SK-N-SH (cell line): ENCODE data around the gene RAB34. TPM values are rescaled to one million over a fixed set of nuclear protein-coding genes. Genes with fewer than 3 reads are reported as not detected.

Source experiments
- CTCF ChIA-PET: fragments of 300-600, 350-600 bp; formaldehyde crosslinking; extraction: SDS; loops from one replicate; lab custom pipeline; 2021; lab: Yijun Ruan, JAX
- POLR2A ChIA-PET: fragments of 350-600 bp; sonication (Branson Sonifier 250); formaldehyde crosslinking; extraction: SDS; loops from one replicate; lab custom pipeline; 2020; ENCODE audit warnings: antibody characterized with exemption, inconsistent platforms; lab: Yijun Ruan, JAX
- DNase-seq: peaks from one replicate; pipeline ENCODE4 v3.0.0; 2012
- H2AFZ ChIP-seq: fragments of 200-600 bp; sonication (generic); 2 replicates; pipeline ENCODE4 v1.8.1; 2016; ENCODE audit warnings: antibody characterized with exemption, mild to moderate bottlenecking, low read depth
- H3F3A ChIP-seq: fragments of 200-600 bp; sonication (generic); replicated peaks from 2 replicates; pipeline ENCODE3; 2016; ENCODE audit warnings: antibody characterized with exemption, mild to moderate bottlenecking; ENCODE audit not compliant: insufficient read depth
- H3K27ac ChIP-seq, 2 experiments: fragments of 200-500 bp in 1 of 2; fragments of 200-600 bp in 1 of 2; sonication (Bioruptor generic) in 1 of 2; sonication (generic), shearing (Covaris generic) in 1 of 2; 2 replicates each; pipeline versions ENCODE4 v1.5.1 to v1.6.1; 2014 to 2016; ENCODE audit warnings: low read depth in 2 of 2, inconsistent platforms in 1 of 2, low read length in 1 of 2, mild to moderate bottlenecking in 1 of 2, mixed read lengths in 1 of 2
- H3K27me3 ChIP-seq: fragments of 200-600 bp; sonication (generic), shearing (Covaris generic); 2 replicates; pipeline ENCODE4 v1.6.1; 2016; ENCODE audit warnings: mixed run types; ENCODE audit not compliant: insufficient read depth
- H3K36me3 ChIP-seq, 2 experiments: fragments of 200-500 bp in 1 of 2; fragments of 200-600 bp in 1 of 2; sonication (Bioruptor generic) in 1 of 2; sonication (generic) in 1 of 2; replicated peaks in 1 of 2; 2 replicates each; pipeline versions ENCODE3 to v1.5.1; 2014 to 2016; ENCODE audit warnings: low read length in 1 of 2, mild to moderate bottlenecking in 1 of 2; ENCODE audit not compliant: insufficient read depth in 2 of 2, control insufficient read depth in 1 of 2
- H3K4me1 ChIP-seq, 2 experiments: fragments of 200-500 bp in 1 of 2; fragments of 200-600 bp in 1 of 2; sonication (Bioruptor generic) in 1 of 2; sonication (generic), shearing (Covaris generic) in 1 of 2; 2 replicates each; pipeline versions ENCODE4 v1.5.1 to v1.6.1; 2014 to 2016; ENCODE audit warnings: low read depth in 1 of 2, low read length in 1 of 2, mixed run types in 1 of 2; ENCODE audit not compliant: insufficient read depth in 2 of 2, control insufficient read depth in 1 of 2
- H3K4me2 ChIP-seq: fragments of 200-600 bp; sonication (generic), shearing (Covaris generic); 2 replicates; pipeline ENCODE4 v1.6.1; 2017; ENCODE audit warnings: mixed run types
- H3K4me3 ChIP-seq, 2 experiments: fragments of 200-500 bp in 1 of 2; fragments of 200-600 bp in 1 of 2; sonication (Bioruptor generic) in 1 of 2; sonication (generic), shearing (Covaris generic) in 1 of 2; 2 replicates each; pipeline versions ENCODE4 v1.5.1 to v1.8.1; 2014 to 2016; ENCODE audit warnings: low read depth in 2 of 2, inconsistent platforms in 1 of 2, low read length in 1 of 2, mild to moderate bottlenecking in 1 of 2, mixed read lengths in 1 of 2, moderate library complexity in 1 of 2
- H3K79me2 ChIP-seq: fragments of 200-600 bp; sonication (generic); 2 replicates; pipeline ENCODE4 v1.8.1; 2017; ENCODE audit warnings: mild to moderate bottlenecking; ENCODE audit not compliant: insufficient read depth
- H3K9ac ChIP-seq: fragments of 200-600 bp; sonication (generic); 2 replicates; pipeline ENCODE4 v1.6.1; 2017; ENCODE audit warnings: mixed run types
- H3K9me2 ChIP-seq: fragments of 200-600 bp; sonication (generic); 2 replicates; pipeline ENCODE4 v1.6.1; 2017; ENCODE audit warnings: mixed run types
- H3K9me3 ChIP-seq: fragments of 200-600 bp; sonication (generic); 2 replicates; pipeline ENCODE4 v1.6.1; 2017; ENCODE audit warnings: mixed run types, mild to moderate bottlenecking, moderate library complexity
- H4K20me1 ChIP-seq: fragments of 200-600 bp; sonication (generic); 2 replicates; pipeline ENCODE4 v1.6.1; 2017; ENCODE audit warnings: mild to moderate bottlenecking, mixed run types; ENCODE audit not compliant: insufficient read depth
- ELF1 ChIP-seq: IDR thresholded peaks from 2 replicates; pipeline ENCODE4 v1.4.0; 2012
- EZH2phosphoT487 ChIP-seq: fragments of 200-600 bp; sonication (generic); IDR thresholded peaks from 2 replicates; pipeline ENCODE4 v1.6.1; 2017; ENCODE audit warnings: low read depth, mixed run types, mild to moderate bottlenecking, antibody characterized with exemption, moderate library complexity, borderline replicate concordance
- FOXJ3 ChIP-seq: sonication (generic); formaldehyde crosslinking; IDR thresholded peaks from 2 replicates; pipeline ENCODE4 v1.5.1; 2020; ENCODE audit warnings: mild to moderate bottlenecking, missing genetic modification reagents
- FOXM1 ChIP-seq: IDR thresholded peaks from 2 replicates; pipeline ENCODE4 v1.4.0; 2012; ENCODE audit warnings: low read depth, mild to moderate bottlenecking
- GATA2 ChIP-seq: sonication (generic); formaldehyde crosslinking; IDR thresholded peaks from 2 replicates; pipeline ENCODE4 v1.5.0; 2020; ENCODE audit warnings: mild to moderate bottlenecking, missing genetic modification reagents
- JUND ChIP-seq: IDR thresholded peaks from 2 replicates; pipeline ENCODE4 v1.4.0; 2012
- NFIC ChIP-seq: IDR thresholded peaks from 2 replicates; pipeline ENCODE4 v1.4.0; 2012; ENCODE audit warnings: borderline replicate concordance
- SIN3A ChIP-seq: IDR thresholded peaks from 2 replicates; pipeline ENCODE4 v1.6.1; 2012; ENCODE audit warnings: low read depth, mild to moderate bottlenecking, low read length, moderate library complexity, borderline replicate concordance
- SMC3 ChIP-seq: IDR thresholded peaks from 2 replicates; pipeline ENCODE4 v1.6.1; 2012; ENCODE audit warnings: low read depth, low read length, improper control_type of control experiment
- TAF1 ChIP-seq: IDR thresholded peaks from 2 replicates; pipeline ENCODE4 v1.6.1; 2012; ENCODE audit warnings: low read depth, mild to moderate bottlenecking, low read length, moderate library complexity, borderline replicate concordance
- TEAD4 ChIP-seq: IDR thresholded peaks from 2 replicates; pipeline ENCODE4 v1.4.0; 2012; ENCODE audit warnings: mild to moderate bottlenecking, borderline replicate concordance; ENCODE audit not compliant: insufficient read depth
- YY1 ChIP-seq: IDR thresholded peaks from 2 replicates; pipeline ENCODE4 v1.4.0; 2012; ENCODE audit warnings: low read depth, mild to moderate bottlenecking
- WGBS: methylation state at CpG from one replicate; pipeline ENCODE4 v1.1.6; 2017; ENCODE audit warnings: low lambda C conversion rate; 5-methylcytosine and 5-hydroxymethylcytosine counted together
- polyA plus RNA-seq, 3 experiments: library from polyadenylated mRNA; depleted of rRNA; stranded (reverse); fragments of >200 nt; gene quantifications; 2 replicates each; pipeline ENCODE4 v1.2.3, GENCODE V29; 2012
- TF ChIP-seq, protein P1 (sequence below): IDR thresholded peaks from 2 replicates; pipeline ENCODE4 v1.4.0; 2012; ENCODE audit warnings: low read depth, borderline replicate concordance
- TF ChIP-seq, protein P2 (sequence below): fragments of 150-350 bp; IDR thresholded peaks from 2 replicates; pipeline ENCODE4 v1.6.1; 2017; ENCODE audit warnings: antibody characterized with exemption, low read length, low read depth, borderline replicate concordance
- TF ChIP-seq, protein P3 (sequence below): IDR thresholded peaks from 2 replicates; pipeline ENCODE4 v1.4.0; 2012; ENCODE audit warnings: low read depth, borderline replicate concordance
- TF ChIP-seq, protein P4 (sequence below): IDR thresholded peaks from 2 replicates; pipeline ENCODE4 v1.4.0; 2012; ENCODE audit warnings: low read depth

RAB34 gene
- polyA plus RNA-seq, 1 of the 3 experiments (the other 2 are of a cell fraction): 0.18 TPM

DNA sequence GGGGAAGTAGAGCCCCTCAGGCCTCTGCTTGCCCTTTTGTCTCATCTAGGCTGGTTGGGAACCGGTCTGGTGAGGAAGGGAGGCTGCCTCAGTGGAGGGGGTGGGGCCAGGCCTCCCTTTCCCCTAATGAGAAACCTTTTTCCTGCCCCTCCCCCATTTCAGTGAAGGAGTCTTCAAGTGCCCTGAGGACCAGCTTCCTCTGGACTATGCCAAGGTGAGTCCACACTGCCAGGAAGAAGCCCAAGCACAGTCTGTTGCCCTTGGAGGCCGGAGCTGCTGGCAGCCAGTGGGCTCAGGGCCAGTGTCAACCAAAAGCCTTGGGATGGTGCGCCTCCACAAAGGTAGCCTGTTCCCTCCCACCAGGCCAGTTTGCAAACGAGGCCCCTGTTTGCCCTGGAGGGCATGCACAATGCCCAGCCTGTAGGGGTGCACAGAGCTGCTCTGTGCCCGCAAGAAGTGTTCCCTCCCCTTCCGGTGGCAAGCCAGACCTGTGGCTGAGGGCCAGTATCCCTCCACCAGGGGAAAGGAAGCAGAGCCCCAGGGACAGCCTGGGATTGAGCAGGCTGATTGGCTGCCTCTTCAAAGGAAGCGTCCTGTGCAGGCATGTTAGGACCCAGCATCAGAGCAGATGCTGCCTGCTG, 29.5 kb upstream of the RAB34 start:
- no peaks in the 10 kb centered on the region for H3K27me3 ChIP-seq
- no peak overlapping the region for H2AFZ ChIP-seq
- no peak overlapping the region for H3K9ac ChIP-seq
- ChIA-PET CTCF (interaction anchor here (1.0 to 20.4 kb wide), 5 partner anchors 15 to 206 kb away, joined by 4 to 612 read pairs (median 6); partner anchors contain the start of genes DHRS13, NEK8, RPL23A and TLCD1), POLR2A (interaction anchor here (6.5 to 6.6 kb wide), 2 partner anchors 19 to 27 kb away, joined by 45 to 90 read pairs; partner anchors contain the start of genes NEK8, RPL23A and TLCD1)
- no peak overlapping the region for H3K4me3 ChIP-seq
- TF ChIP-seq TEAD4 (no peak), EZH2phosphoT487 (no peak), ELF1 (no peak), TAF1 (no peak), YY1 (no peak), FOXJ3 (CRISPR knock-in tag) (no peak), GATA2 (CRISPR knock-in tag) (no peak), NFIC (no peak), SIN3A (no peak), JUND (no peak), SMC3 (no peak), FOXM1 (no peak)
- TF ChIP-seq, protein P1, sequence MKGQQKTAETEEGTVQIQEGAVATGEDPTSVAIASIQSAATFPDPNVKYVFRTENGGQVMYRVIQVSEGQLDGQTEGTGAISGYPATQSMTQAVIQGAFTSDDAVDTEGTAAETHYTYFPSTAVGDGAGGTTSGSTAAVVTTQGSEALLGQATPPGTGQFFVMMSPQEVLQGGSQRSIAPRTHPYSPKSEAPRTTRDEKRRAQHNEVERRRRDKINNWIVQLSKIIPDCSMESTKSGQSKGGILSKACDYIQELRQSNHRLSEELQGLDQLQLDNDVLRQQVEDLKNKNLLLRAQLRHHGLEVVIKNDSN: no peak
- TF ChIP-seq, protein P2, sequence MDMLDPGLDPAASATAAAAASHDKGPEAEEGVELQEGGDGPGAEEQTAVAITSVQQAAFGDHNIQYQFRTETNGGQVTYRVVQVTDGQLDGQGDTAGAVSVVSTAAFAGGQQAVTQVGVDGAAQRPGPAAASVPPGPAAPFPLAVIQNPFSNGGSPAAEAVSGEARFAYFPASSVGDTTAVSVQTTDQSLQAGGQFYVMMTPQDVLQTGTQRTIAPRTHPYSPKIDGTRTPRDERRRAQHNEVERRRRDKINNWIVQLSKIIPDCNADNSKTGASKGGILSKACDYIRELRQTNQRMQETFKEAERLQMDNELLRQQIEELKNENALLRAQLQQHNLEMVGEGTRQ: no peak
- TF ChIP-seq, protein P3, sequence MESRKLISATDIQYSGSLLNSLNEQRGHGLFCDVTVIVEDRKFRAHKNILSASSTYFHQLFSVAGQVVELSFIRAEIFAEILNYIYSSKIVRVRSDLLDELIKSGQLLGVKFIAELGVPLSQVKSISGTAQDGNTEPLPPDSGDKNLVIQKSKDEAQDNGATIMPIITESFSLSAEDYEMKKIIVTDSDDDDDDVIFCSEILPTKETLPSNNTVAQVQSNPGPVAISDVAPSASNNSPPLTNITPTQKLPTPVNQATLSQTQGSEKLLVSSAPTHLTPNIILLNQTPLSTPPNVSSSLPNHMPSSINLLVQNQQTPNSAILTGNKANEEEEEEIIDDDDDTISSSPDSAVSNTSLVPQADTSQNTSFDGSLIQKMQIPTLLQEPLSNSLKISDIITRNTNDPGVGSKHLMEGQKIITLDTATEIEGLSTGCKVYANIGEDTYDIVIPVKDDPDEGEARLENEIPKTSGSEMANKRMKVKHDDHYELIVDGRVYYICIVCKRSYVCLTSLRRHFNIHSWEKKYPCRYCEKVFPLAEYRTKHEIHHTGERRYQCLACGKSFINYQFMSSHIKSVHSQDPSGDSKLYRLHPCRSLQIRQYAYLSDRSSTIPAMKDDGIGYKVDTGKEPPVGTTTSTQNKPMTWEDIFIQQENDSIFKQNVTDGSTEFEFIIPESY: no peak
- TF ChIP-seq, protein P4, sequence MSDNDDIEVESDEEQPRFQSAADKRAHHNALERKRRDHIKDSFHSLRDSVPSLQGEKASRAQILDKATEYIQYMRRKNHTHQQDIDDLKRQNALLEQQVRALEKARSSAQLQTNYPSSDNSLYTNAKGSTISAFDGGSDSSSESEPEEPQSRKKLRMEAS: no peak
- WGBS: 76% methylated on average over 4 of the region's 7 CpGs
- peak overlapping the region; percentile 99; the same call in 1 of the 2 replicates for H3K4me2 ChIP-seq
- H3K27ac ChIP-seq: peak overlapping the region; percentile 22 to 98; a peak in 3 of 4 replicates
- H4K20me1 ChIP-seq: peaks cover 70% of the 10 kb centered on the region
- peaks cover 60% of the 10 kb centered on the region for H3K79me2 ChIP-seq
- H3K4me1 ChIP-seq: peaks cover 28 to 36% of the 10 kb centered on the region in 2 experiments; a peak in 3 of 4 replicates
- H3K36me3 ChIP-seq: peaks cover 29 to 38% of the 10 kb centered on the region in 2 experiments
- H3F3A ChIP-seq: peaks cover 36% of the 10 kb centered on the region
- no peaks in the 10 kb centered on the region for H3K9me3 ChIP-seq
- no peaks in the 10 kb centered on the region for H3K9me2 ChIP-seq
- DNase-seq: no peak
